ENCODE data around the gene MMP2. TPM values are rescaled to one million over a fixed set of nuclear protein-coding genes. Genes with fewer than 3 reads are reported as not detected.

MMP2 gene
- polyA plus RNA-seq, 1 donor from 2014 or later, result 2.5 TPM

DNA sequence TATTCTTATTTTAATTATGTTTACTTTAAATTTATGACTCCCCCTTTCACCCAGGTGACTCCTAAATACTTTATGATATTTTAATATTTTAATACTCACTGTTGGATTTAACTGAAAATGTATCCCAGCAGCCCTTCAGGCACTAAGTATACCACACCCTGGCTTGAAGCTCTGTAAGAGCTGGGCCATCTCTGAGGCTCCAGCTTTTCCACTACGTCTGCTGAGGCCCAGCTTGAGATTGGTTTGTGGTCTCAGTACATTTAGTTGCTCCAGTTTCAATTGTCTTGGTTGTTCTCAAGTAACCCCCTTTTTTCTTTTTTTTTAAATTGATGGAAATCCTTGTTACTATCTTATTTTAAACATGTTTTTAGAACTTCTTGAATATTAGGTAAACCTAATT lies 60.5 kb downstream of the MMP2 start:
- TF ChIP-seq EP300 (conservative IDR thresholded peaks at IDR 0.05; ENCODE audit: poor library complexity, severe bottlenecking) (no peak), MXI1 (conservative IDR thresholded peaks at IDR 0.05; ENCODE audit: poor library complexity, severe bottlenecking) (no peak), RAD21 (conservative IDR thresholded peaks at IDR 0.05) (no peak), EZH2 (IDR thresholded peaks at IDR 0.05; ENCODE audit: borderline replicate concordance, insufficient read depth, low read length, poor library complexity, severe bottlenecking) (no peak), SMC3 (conservative IDR thresholded peaks at IDR 0.05; ENCODE audit: poor library complexity) (no peak), TAF1 (IDR thresholded peaks at IDR 0.05; ENCODE audit: low read depth) (no peak), POLR2AphosphoS5 (IDR thresholded peaks at IDR 0.05) (no peak), REST (IDR thresholded peaks at IDR 0.05; ENCODE audit: borderline replicate concordance) (no peak)
- TF ChIP-seq, protein P1, sequence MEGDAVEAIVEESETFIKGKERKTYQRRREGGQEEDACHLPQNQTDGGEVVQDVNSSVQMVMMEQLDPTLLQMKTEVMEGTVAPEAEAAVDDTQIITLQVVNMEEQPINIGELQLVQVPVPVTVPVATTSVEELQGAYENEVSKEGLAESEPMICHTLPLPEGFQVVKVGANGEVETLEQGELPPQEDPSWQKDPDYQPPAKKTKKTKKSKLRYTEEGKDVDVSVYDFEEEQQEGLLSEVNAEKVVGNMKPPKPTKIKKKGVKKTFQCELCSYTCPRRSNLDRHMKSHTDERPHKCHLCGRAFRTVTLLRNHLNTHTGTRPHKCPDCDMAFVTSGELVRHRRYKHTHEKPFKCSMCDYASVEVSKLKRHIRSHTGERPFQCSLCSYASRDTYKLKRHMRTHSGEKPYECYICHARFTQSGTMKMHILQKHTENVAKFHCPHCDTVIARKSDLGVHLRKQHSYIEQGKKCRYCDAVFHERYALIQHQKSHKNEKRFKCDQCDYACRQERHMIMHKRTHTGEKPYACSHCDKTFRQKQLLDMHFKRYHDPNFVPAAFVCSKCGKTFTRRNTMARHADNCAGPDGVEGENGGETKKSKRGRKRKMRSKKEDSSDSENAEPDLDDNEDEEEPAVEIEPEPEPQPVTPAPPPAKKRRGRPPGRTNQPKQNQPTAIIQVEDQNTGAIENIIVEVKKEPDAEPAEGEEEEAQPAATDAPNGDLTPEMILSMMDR (IDR thresholded peaks at IDR 0.05; ENCODE audit: poor library complexity, severe bottlenecking), result no peak
- H3K4me3 ChIP-seq (ENCODE audit: low read length), result no peak overlapping the region

DNA sequence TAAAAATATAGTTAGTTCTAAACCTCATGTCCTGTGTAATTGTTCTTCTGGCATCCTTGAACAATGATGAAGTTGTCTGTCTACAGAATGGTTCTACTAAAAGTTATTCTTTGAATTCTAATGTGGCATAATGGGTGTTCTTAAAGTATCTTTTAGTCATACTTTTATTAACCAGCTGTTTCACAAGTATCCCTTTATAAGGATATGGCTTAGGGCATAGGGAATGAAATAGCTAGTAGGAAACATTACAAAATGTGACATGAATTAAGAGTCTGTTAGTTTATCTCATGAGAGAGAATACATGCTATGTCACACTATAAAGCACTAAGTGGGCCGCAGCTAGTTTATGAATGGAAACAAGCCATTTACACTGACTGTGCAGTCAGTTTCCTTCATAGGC lies 61.2 kb downstream of the MMP2 start:
- no peaks in the 10 kb centered on the region for H3K9me3 ChIP-seq (ENCODE audit: low read length)
- no peaks in the 10 kb centered on the region for H3K27me3 ChIP-seq (ENCODE audit: insufficient read depth, low read depth, low read length)
- H3K9ac ChIP-seq (ENCODE audit: low read length), result no peak overlapping the region
- no peaks in the 10 kb centered on the region for H4K20me1 ChIP-seq (ENCODE audit: insufficient read depth)
- TF ChIP-seq EP300 (conservative IDR thresholded peaks at IDR 0.05; ENCODE audit: poor library complexity, severe bottlenecking), result no peak
- TF ChIP-seq MXI1 (conservative IDR thresholded peaks at IDR 0.05; ENCODE audit: poor library complexity, severe bottlenecking), result no peak
- TF ChIP-seq TAF1 (IDR thresholded peaks at IDR 0.05; ENCODE audit: low read depth), result no peak
- TF ChIP-seq EZH2 (IDR thresholded peaks at IDR 0.05; ENCODE audit: borderline replicate concordance, insufficient read depth, low read length, poor library complexity, severe bottlenecking), result no peak
- TF ChIP-seq SMC3 (conservative IDR thresholded peaks at IDR 0.05; ENCODE audit: poor library complexity), result no peak
- no peak overlapping the region for H3K4me3 ChIP-seq (ENCODE audit: low read length)
- H3F3A ChIP-seq (ENCODE audit: insufficient read depth, low read length, poor library complexity, severe bottlenecking), result no peaks in the 10 kb centered on the region
- H3K9me2 ChIP-seq (ENCODE audit: insufficient read depth, low read length), result no peaks in the 10 kb centered on the region
- no peak overlapping the region for H2AFZ ChIP-seq (ENCODE audit: low read depth, low read length)
- no peak overlapping the region for H3K4me2 ChIP-seq (ENCODE audit: low read length)
- no peaks in the 10 kb centered on the region for H3K79me2 ChIP-seq (replicated peaks; ENCODE audit: insufficient read depth, low read length)
- no peaks in the 10 kb centered on the region for H3K36me3 ChIP-seq (ENCODE audit: insufficient read depth, low read length)
- H3K27ac ChIP-seq (ENCODE audit: low read length), result no peak overlapping the region

More for the DNA sequence above, 60.5 kb downstream of the MMP2 start:
- Histone ChIP-seq H3K27ac (ENCODE audit: low read length) (no peak overlapping the region), H3K36me3 (ENCODE audit: insufficient read depth, low read length) (no peaks in the 10 kb centered on the region), H3K9me3 (ENCODE audit: low read length) (no peaks in the 10 kb centered on the region), H3K4me2 (ENCODE audit: low read length) (no peak overlapping the region), H3K9ac (ENCODE audit: low read length) (no peak overlapping the region), H2AFZ (ENCODE audit: low read depth, low read length) (no peak overlapping the region), H3K9me2 (ENCODE audit: insufficient read depth, low read length) (no peaks in the 10 kb centered on the region), H4K20me1 (ENCODE audit: insufficient read depth) (no peaks in the 10 kb centered on the region), H3K27me3 (ENCODE audit: insufficient read depth, low read depth, low read length) (no peaks in the 10 kb centered on the region), H3K79me2 (replicated peaks; ENCODE audit: insufficient read depth, low read length) (no peaks in the 10 kb centered on the region), H3F3A (ENCODE audit: insufficient read depth, low read length, poor library complexity, severe bottlenecking) (no peaks in the 10 kb centered on the region)

All from neural cell (in vitro differentiated cells).